ENCODE results near the gene STK4.

STK4 gene

GRCh38 chr20:44966030-44966961, at the start of gene STK4:
Gene STK4, plus strand, starts transcription at chr20:44966512. Its CDS starts 57 bp downstream, at chr20:44966569.
- TF ChIP-seq CTCF (IDR thresholded peaks at IDR 0.05; ENCODE audit: control extremely low read depth, extremely low read depth, low read depth, missing control alignments): peak; percentile 72
- ChIA-PET CTCF (interaction anchor here (0.8 to 2.9 kb wide), 9 partner anchors 13 to 145 kb away, joined by 3 to 11 read pairs (median 4); no protein-coding TSS in a partner anchor), POLR2A (no interaction called here)
- peak; percentile 90 for DNase-seq (ENCODE audit: extremely low spot score)

GRCh38 chr20:44916586-44916985, 49.7 kb upstream of the STK4 start:
- no peak for DNase-seq (ENCODE audit: extremely low spot score)
- TF ChIP-seq CTCF (IDR thresholded peaks at IDR 0.05; ENCODE audit: control extremely low read depth, extremely low read depth, low read depth, missing control alignments): no peak
- POLR2A ChIA-PET: interaction anchor here (0.9 kb wide), 1 partner anchor 31 kb away, joined by 3 read pairs; the partner anchor contains the start of gene YWHAB
- CTCF ChIA-PET: interaction anchor here (2.6 kb wide), 1 partner anchor 25 kb away, joined by 7 read pairs; no protein-coding TSS in a partner anchor

- ChIA-PET POLR2A (interaction anchor here (0.9 kb wide), 1 partner anchor 32 kb away, joined by 3 read pairs; the partner anchor contains the start of gene YWHAB), CTCF (interaction anchor here (1.4 to 2.6 kb wide), 3 partner anchors 11 to 25 kb away, joined by 3 to 8 read pairs (median 7); no protein-coding TSS in a partner anchor)
- no peak for DNase-seq (ENCODE audit: extremely low spot score)
- no peak for TF ChIP-seq CTCF (IDR thresholded peaks at IDR 0.05; ENCODE audit: control extremely low read depth, extremely low read depth, low read depth, missing control alignments)
Observed at GRCh38 chr20:44917399-44917798, 48.9 kb upstream of the STK4 start.

- DNase-seq (ENCODE audit: extremely low spot score): no peak
- CTCF ChIA-PET: interaction anchor here (0.7 to 2.6 kb wide), 4 partner anchors 10 to 34 kb away, joined by 3 to 8 read pairs (median 5); no protein-coding TSS in a partner anchor
- TF ChIP-seq CTCF (IDR thresholded peaks at IDR 0.05; ENCODE audit: control extremely low read depth, extremely low read depth, low read depth, missing control alignments): no peak
- POLR2A ChIA-PET: no interaction called here
Observed at GRCh38 chr20:44918342-44918741, 48.0 kb upstream of the STK4 start.

GRCh38 chr20:44918761-44919160, 47.6 kb upstream of the STK4 start:
- DNase-seq (ENCODE audit: extremely low spot score): no peak
- TF ChIP-seq CTCF (IDR thresholded peaks at IDR 0.05; ENCODE audit: control extremely low read depth, extremely low read depth, low read depth, missing control alignments): no peak
- POLR2A ChIA-PET: no interaction called here
- CTCF ChIA-PET: interaction anchor here (0.7 to 2.6 kb wide), 3 partner anchors 12 to 35 kb away, joined by 3 to 8 read pairs (median 7); no protein-coding TSS in a partner anchor

- ChIA-PET CTCF (no interaction called here), POLR2A (no interaction called here)
- DNase-seq (ENCODE audit: extremely low spot score): no peak
- TF ChIP-seq CTCF (IDR thresholded peaks at IDR 0.05; ENCODE audit: control extremely low read depth, extremely low read depth, low read depth, missing control alignments): no peak
Observed at GRCh38 chr20:44921447-44921846, 44.9 kb upstream of the STK4 start.

All from GM10248 (cell line).